Measurements from ENCODE around the gene GNA12. TPM values are rescaled to one million over a fixed set of nuclear protein-coding genes. Genes with fewer than 3 reads are reported as not detected.

GNA12 gene
- total RNA-seq, 4 donors from 2014 or later = 4.6 to 14.0 (median 8.9) TPM

DNA sequence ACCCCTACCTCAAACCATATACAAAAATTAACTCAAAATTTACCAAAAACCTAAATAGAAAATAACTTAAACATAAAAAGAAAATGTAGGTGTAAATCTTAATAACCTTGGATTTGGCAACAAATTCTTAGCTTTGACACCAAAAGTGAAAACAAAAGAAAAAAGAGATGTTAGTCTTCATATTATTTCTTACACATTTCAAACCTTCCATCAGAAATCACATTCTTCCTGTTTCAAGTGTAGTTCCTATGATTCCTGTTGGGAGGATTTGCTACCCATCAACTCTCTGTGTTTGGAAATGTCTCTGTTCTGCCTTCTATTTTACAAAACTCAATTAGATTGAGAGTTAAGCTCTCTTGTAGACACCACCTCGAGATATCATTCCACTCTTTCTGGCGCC lies 62.0 kb downstream of the GNA12 start:
- 89 to 94% methylated on average over 2 of the region's 2 CpGs for WGBS, 2 donors
- intact Hi-C loops (cut with DNase I; ENCODE audit: low total_unique reads) = no loop called here
- no peak for TF ChIP-seq POLR2A (IDR thresholded peaks at IDR 0.05)
- TF ChIP-seq, protein P1, sequence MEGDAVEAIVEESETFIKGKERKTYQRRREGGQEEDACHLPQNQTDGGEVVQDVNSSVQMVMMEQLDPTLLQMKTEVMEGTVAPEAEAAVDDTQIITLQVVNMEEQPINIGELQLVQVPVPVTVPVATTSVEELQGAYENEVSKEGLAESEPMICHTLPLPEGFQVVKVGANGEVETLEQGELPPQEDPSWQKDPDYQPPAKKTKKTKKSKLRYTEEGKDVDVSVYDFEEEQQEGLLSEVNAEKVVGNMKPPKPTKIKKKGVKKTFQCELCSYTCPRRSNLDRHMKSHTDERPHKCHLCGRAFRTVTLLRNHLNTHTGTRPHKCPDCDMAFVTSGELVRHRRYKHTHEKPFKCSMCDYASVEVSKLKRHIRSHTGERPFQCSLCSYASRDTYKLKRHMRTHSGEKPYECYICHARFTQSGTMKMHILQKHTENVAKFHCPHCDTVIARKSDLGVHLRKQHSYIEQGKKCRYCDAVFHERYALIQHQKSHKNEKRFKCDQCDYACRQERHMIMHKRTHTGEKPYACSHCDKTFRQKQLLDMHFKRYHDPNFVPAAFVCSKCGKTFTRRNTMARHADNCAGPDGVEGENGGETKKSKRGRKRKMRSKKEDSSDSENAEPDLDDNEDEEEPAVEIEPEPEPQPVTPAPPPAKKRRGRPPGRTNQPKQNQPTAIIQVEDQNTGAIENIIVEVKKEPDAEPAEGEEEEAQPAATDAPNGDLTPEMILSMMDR (IDR thresholded peaks at IDR 0.05) = no peak
- DNase-seq (ENCODE audit: low spot score in 2 of 2) = no peak
- H3K4me3 ChIP-seq (ENCODE audit: low read depth, poor library complexity, severe bottlenecking) = no peak overlapping the region

DNA sequence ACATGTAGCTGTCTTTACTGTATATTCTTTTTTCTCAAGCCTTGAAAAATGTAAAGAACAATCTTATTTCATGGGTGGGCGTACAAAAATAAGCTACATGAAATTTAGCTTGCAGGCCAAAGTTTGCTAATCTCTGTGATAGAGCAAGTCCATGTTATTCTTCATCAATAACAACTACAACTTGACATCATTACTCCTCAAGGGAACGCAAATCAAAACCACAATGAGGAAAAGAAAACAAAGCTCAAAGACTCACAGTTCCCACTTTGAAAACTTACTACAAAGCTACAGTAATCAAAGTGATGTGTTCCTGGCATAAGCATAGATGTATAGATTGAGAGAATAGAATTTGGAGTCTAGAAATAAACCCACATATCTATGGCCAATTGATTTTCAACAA lies 62.5 kb downstream of the GNA12 start:
- 82 to 83% methylated on average over 2 of the region's 2 CpGs for WGBS, 2 donors
- intact Hi-C loops (cut with DNase I; ENCODE audit: low total_unique reads) = no loop called here
- no peak for DNase-seq (ENCODE audit: low spot score in 2 of 2)
- H3K4me3 ChIP-seq (ENCODE audit: low read depth, poor library complexity, severe bottlenecking) = no peak overlapping the region
- no peak for TF ChIP-seq POLR2A (IDR thresholded peaks at IDR 0.05)
- TF ChIP-seq, protein P1 (IDR thresholded peaks at IDR 0.05) = no peak

DNA sequence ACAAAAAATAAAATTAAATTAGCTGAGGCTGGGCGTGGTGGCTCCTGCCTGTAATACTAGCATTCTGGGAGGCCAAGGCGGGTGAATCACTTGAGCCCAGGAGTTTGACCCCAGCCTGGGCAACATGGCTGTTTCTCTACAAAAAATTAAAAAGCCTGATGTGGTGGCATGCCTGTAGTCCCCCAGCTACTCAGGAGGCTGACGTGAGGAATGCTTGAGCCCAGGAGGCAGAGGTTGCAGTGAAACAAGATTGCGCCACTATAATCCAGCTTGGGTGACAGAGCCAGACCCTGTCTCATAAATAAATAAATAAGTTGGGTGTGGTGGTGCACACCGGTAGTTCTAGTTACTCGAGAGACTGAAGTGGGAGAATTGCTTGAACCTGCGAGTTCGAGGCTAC lies 65.1 kb downstream of the GNA12 start:
- WGBS, 2 donors = 75 to 79% methylated on average over 8 of the region's 8 CpGs
- TF ChIP-seq, protein P1 (IDR thresholded peaks at IDR 0.05) = no peak
- no peak for TF ChIP-seq POLR2A (IDR thresholded peaks at IDR 0.05)
- DNase-seq (ENCODE audit: low spot score in 2 of 2) = no peak
- intact Hi-C loops (cut with DNase I; ENCODE audit: low total_unique reads) = no loop called here
- H3K4me3 ChIP-seq (ENCODE audit: low read depth, poor library complexity, severe bottlenecking) = no peak overlapping the region

DNA sequence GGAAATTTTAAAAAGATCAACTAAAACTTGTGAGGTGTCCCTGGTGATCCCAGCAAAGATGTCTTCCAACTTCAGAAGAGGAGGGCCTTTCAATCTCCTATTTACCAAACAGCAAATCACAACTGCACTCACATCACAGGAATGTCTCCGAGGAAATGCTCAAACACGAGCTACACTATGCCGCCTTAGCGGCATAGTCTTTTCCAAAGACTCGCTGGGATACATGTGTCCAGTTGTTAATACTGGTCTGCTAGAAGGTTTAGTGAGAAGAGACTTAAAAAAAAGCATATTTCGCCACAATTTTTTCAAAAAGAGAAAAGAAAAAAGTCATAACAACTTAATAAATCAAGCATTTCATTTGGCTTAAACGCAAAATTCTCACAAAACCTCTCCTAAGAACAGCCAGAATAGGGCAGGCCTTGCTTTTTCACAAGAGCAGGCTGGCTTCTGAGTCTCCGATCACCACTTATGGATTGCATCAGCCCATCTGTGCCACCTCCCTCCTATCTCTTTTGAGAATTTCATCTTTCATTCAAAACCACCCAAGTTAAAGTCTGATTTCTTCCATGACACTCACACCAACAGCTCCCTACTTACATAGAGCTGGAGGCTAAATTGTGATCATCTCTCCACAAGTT lies 66.1 kb downstream of the GNA12 start:
- no peak for DNase-seq (ENCODE audit: low spot score in 2 of 2)
- 75 to 84% methylated on average over 8 of the region's 8 CpGs for WGBS, 2 donors
- intact Hi-C loops (cut with DNase I; ENCODE audit: low total_unique reads) = no loop called here
- no peak for TF ChIP-seq POLR2A (IDR thresholded peaks at IDR 0.05)
- TF ChIP-seq, protein P1 (IDR thresholded peaks at IDR 0.05) = no peak
- H3K4me3 ChIP-seq (ENCODE audit: low read depth, poor library complexity, severe bottlenecking) = no peak overlapping the region

DNA sequence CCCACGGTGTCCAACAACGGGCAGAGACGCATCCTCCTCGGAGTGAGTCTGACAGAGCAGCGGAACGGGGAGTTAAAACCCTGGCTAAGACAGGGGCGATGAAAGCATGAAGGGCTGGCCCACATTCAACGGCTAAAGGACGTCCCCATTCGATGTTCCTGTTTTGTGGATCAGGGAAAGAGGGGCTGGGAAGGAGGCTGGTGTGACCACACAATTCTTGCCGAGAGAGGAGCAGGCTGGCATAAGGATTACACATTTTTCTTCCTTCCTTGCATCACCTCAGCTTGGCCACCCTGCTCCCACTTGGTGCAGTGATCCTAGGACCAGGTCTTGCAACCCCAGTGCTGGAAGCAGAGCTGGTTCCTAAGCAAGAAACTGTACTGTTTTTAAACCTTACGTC lies 67.7 kb downstream of the GNA12 start:
- 94 to 97% methylated on average over 12 of the region's 12 CpGs for WGBS, 2 donors
- intact Hi-C loops (cut with DNase I; ENCODE audit: low total_unique reads) = no loop called here
- no peak overlapping the region for H3K4me3 ChIP-seq (ENCODE audit: low read depth, poor library complexity, severe bottlenecking)
- TF ChIP-seq, protein P1 (IDR thresholded peaks at IDR 0.05) = no peak
- no peak for TF ChIP-seq POLR2A (IDR thresholded peaks at IDR 0.05)
- DNase-seq (ENCODE audit: low spot score in 2 of 2) = no peak

DNA sequence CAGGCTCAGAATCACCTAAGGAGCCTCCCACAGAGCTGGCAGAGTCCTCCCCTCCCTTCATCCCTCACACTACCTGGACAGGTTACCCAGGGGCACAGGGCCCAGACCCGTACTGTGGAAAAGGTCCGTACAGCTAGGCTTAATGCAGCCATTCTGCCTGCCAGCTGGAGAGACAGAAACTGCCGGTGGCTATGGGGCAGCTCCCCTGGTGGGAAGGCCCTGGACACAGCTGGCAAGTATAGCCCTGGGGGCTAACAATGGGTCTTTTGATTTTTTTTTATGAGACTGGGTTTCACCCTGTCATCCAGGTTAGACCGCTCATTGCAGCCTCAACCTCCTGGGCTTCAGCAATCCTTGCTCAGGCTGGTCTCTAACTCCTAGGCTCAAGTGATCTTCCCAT lies 68.3 kb downstream of the GNA12 start:
- DNase-seq (ENCODE audit: low spot score in 2 of 2) = no peak
- intact Hi-C loops (cut with DNase I; ENCODE audit: low total_unique reads) = no loop called here
- TF ChIP-seq, protein P1 (IDR thresholded peaks at IDR 0.05) = no peak
- WGBS, 2 donors = 89 to 97% methylated on average over 4 of the region's 4 CpGs
- no peak overlapping the region for H3K4me3 ChIP-seq (ENCODE audit: low read depth, poor library complexity, severe bottlenecking)

All from lower leg skin (tissue), 4 donors.